ENCODE results near the gene CDYL. TPM values are rescaled to one million over a fixed set of nuclear protein-coding genes. Genes with fewer than 3 reads are reported as not detected.
"Not testable (repeated sequence)": the region's sequence is repeated elsewhere in the genome, so short reads cannot be mapped to it uniquely, and the experiment has no call there.

CDYL gene
- total RNA-seq, 1 donor from 2014 or later, result 51.9 TPM

DNA sequence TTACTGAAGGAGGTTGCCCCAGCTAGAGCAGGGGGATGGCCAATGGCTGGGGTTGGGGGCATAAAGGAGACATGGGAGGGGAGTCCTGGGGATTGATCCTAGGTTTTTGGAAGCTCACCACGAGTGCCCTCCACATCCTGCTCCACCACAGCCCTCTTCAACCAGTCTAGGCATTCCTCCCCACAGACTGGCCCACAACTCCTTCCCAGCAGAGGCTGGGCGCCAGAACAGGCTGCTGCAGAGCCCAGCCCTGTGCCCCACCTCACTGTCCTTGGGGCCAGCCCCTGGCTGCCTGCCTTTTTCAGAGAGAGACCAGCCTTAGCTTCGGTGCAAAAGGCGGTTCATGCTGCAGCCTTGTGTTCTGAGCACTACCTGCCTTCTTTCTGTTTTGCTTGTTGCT is 211.2 kb downstream of the CDYL start:
- no peak for DNase-seq (ENCODE audit: low spot score)

DNA sequence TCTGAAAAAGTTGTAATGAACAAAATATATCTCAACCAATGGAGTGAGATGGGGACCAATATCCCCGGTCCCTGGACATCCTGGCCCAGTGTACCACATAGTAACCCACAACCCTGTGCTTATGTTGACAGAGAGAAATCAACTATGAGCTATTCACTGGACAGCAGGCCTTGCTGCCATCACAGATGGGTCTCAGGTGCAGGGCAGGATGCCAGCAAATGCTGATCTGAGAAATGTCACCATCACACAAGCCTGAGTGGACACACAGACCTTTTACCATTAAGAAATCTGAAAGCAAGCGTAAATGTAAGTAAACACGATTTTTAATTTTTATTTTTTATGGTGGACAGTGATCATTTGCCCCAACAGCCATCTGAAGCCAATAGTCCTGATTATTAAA is 218.5 kb downstream of the CDYL start:
- no peak for DNase-seq (ENCODE audit: low spot score)

DNA sequence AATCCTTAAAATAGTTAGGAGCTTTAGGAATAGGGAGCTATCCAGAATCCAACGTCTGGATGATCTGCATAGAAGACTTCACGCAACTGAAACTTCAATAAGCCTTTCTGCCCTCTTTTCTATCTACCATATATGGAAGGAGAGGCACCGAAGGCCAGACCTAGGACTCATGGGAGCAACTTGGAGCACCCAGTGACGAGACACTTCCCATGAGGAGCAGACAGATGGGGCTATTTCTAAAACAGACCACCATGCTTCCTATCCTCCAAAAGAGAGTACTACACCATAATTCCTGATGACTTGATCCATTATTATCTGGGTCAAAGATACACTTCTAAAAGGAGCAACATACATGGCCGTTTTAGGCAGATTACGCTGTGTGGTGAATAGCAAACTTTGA is 221.7 kb downstream of the CDYL start:
- DNase-seq (ENCODE audit: low spot score), result no peak

GRCh38 chr6:4999586-4999985 is 223.4 kb downstream of the CDYL start:
- DNase-seq (ENCODE audit: low spot score), result no peak

GRCh38 chr6:5003604-5004372 is 227.6 kb downstream of the CDYL start, which contains the start of gene RPP40:
Gene RPP40 (minus strand): TSS chr6:5004037. CDS start chr6:5004002, 35 bp downstream.
- peak; percentile 99 for DNase-seq (ENCODE audit: low spot score)

- DNase-seq (ENCODE audit: low spot score), result no peak
These were observed 228.3 kb downstream of the CDYL start for GRCh38 chr6:5004373-5005037.

GRCh38 chr6:5005038-5005433 is 228.8 kb downstream of the CDYL start:
- DNase-seq (ENCODE audit: low spot score), result not testable (repeated sequence)

Other genes starting within 250 kb of the CDYL start
- gene RPP40, start 227.6 kb downstream of the CDYL start, total RNA-seq, result 8.4 TPM